ENCODE measurements around the gene KIFC3.
"Not testable (repeated sequence)": the region's sequence is repeated elsewhere in the genome, so short reads cannot be mapped to it uniquely, and the experiment has no call there.

Gene KIFC3

DNA sequence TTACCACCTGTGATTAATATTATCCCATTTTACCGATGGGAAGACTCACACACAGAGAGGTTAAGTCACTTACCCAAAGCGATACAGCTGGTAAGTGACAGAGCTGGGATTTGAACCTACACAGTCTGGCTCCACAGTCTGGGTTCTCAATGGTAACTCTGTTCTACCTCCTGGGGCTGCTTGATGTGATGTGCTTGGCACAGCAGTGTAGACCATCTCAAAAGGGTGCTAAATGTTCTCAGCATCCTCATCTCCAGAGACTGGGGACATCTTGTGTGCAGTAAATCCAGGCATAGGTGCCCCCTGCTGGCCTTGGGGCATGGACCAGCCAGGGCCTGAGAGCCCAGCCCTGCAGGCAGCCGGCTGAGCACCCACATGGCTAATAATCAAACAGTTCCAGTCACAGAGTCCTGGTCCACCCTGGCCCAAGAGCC lies 82.1 kb downstream of the KIFC3 start:
- DNase-seq: peak; percentile 29

DNA sequence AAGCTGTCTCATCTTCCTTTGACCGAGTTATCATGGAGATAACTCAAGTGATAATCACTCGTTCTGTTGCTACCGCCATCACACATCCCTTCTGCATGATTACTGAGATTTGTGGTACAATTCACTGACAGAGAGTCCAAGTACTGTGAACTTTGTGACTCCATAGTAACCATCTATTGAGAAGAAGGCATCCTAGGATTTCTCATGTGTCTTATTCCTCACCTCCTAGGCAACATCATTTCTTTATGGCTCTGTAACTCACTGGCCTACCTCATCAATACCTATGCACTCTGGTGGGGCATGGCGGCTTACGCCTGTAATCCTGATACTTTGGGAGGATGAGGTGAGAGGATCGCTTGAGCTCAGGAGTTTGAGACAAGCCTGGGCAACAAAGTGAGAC lies 88.2 kb downstream of the KIFC3 start:
- DNase-seq: no peak

DNA sequence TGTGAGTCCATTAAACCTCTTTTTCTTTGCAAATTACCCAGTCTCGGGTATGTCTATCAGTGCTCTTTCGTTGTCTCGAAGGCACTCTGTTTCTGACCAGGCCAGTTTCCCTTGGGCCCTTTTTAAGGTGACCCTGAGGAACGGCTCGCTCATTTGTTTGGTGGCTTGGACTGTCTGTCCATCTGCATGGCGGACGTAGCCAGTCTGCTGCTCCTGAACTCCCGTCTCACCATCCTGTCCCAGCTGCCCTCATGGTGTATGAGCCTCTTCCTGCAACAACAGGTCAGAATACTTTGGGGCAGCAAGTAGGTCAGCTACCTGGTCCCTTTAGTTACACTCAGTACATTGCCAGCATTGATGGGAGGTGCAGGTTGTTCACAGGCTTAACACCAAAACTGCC lies 88.7 kb downstream of the KIFC3 start:
- DNase-seq: no peak

DNA sequence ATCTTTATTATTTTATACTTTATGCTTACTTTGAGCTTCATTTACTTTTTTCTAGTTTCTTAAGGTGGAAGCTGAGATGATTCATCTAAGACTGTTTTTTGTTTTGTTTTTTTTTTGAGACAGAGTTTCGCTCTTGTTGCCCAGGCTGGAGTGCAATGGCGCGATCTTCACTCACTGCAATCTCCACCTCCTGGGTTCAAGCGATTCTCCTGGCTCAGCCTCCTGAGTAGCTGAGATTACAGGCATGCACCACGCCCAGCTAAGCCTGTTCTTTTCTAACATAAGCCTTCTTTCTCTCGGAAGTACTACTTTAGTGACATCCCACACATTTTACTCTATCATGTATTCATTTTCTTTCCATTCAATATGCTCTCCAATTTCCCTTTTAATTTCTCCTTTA lies 89.7 kb downstream of the KIFC3 start:
- not testable (repeated sequence) for DNase-seq

DNA sequence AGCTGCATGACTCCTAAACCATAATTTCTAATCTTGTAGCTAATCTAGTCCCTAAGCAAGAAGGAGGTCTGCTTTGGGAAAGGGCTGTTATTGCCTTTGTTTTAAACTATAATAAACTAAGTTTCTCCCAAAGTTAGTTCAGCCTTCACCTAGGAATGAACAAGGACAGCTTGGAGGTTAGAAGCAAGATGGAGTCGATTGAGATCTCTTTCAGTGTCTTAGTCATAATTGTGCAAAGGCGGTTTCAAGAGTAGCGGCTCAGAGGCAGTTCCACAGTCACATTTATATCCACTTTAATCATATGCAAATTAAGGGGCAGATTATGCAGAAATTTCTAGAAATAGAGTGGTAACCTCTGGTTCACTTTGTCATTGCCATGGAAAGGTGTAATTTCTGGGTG lies 90.3 kb downstream of the KIFC3 start:
- no peak for DNase-seq

DNA sequence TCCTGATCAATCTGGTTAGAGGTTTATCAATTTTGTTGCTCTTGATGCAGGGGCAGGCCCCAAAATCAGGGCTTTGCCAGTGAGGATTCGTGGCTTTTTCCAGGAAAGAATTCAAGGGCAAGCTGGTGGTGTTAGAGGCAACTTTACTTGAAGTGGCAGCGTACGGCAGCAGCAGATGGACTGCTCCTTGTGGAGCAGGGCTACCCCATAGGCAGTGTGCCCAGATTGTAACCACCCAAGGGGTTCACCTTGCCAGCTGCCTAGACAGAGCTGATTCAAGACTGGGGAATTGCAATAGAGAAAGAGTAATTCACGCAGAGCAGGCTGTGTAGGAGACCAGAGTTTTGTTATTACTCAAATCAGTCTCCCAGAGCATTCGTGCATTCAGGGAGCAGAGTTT lies 90.9 kb downstream of the KIFC3 start:
- no peak for DNase-seq

DNA sequence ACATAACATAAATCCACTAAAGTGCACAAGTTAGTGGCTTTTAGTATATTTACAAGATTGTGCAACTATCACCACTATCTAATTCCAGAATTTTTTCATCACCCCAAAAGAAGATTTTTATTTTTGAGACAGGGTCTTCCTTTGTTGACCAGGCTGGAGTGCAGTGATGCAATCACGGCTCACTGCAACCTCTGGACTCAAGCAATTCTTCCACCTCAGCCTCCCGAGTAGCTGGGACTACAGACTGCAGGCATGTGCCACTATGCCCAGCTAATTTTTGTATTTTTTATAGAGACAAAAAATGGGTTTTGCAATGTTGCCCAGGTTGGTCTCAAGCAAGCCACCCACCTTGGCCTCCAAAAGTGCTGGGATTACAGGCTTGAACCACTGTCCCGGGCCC lies 92.6 kb downstream of the KIFC3 start:
- DNase-seq: no peak

Measured in stimulated activated CD4-positive, alpha-beta T cell treated with anti-CD3 and anti-CD28 coated beads, Interleukin-4, amount 100 ng/mL, for 24 hours (primary cell).